ENCODE results near the gene CHID1. TPM values are rescaled to one million over a fixed set of nuclear protein-coding genes. Genes with fewer than 3 reads are reported as not detected.

The CHID1 gene
- polyA plus RNA-seq, 1 donor from 2014 or later: 51.2 TPM

DNA sequence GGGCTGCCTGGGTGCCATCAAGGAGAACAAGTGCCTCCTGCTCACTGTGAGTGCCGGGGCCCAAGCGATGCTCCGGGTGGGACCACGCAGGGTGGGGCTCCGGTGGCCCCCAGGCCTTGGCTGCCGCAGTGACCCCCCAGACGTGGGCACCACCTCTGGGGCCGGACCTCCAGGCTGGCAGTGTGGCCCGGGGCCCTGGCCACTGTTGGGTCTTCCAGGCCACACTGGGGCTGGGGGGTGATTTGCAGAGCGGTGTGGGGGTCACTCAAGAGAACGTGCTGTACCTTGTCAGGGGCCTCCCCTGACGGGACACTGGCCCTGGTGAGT lies 48.0 kb downstream of the CHID1 start:
- H3K27ac ChIP-seq (ENCODE audit: low read length): no peak overlapping the region
- no peaks in the 10 kb centered on the region for H3K79me2 ChIP-seq (replicated peaks; ENCODE audit: insufficient read depth, low read length)
- no peak overlapping the region for H3K4me3 ChIP-seq (ENCODE audit: low read length)
- H3K27me3 ChIP-seq (ENCODE audit: insufficient read depth, low read depth, low read length): no peaks in the 10 kb centered on the region
- H3K9me2 ChIP-seq (ENCODE audit: insufficient read depth, low read length): no peaks in the 10 kb centered on the region
- H3F3A ChIP-seq (ENCODE audit: insufficient read depth, low read length, poor library complexity, severe bottlenecking): no peaks in the 10 kb centered on the region
- H3K36me3 ChIP-seq (ENCODE audit: insufficient read depth, low read length): no peaks in the 10 kb centered on the region
- no peak overlapping the region for H3K9ac ChIP-seq (ENCODE audit: low read length)
- H3K4me2 ChIP-seq (ENCODE audit: low read length): no peak overlapping the region
- H4K20me1 ChIP-seq (ENCODE audit: insufficient read depth): no peaks in the 10 kb centered on the region
- H2AFZ ChIP-seq (ENCODE audit: low read depth, low read length): no peak overlapping the region
- TF ChIP-seq, protein P1, sequence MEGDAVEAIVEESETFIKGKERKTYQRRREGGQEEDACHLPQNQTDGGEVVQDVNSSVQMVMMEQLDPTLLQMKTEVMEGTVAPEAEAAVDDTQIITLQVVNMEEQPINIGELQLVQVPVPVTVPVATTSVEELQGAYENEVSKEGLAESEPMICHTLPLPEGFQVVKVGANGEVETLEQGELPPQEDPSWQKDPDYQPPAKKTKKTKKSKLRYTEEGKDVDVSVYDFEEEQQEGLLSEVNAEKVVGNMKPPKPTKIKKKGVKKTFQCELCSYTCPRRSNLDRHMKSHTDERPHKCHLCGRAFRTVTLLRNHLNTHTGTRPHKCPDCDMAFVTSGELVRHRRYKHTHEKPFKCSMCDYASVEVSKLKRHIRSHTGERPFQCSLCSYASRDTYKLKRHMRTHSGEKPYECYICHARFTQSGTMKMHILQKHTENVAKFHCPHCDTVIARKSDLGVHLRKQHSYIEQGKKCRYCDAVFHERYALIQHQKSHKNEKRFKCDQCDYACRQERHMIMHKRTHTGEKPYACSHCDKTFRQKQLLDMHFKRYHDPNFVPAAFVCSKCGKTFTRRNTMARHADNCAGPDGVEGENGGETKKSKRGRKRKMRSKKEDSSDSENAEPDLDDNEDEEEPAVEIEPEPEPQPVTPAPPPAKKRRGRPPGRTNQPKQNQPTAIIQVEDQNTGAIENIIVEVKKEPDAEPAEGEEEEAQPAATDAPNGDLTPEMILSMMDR (IDR thresholded peaks at IDR 0.05; ENCODE audit: poor library complexity, severe bottlenecking): no peak
- no peak for TF ChIP-seq EZH2 (IDR thresholded peaks at IDR 0.05; ENCODE audit: borderline replicate concordance, insufficient read depth, low read length, poor library complexity, severe bottlenecking)
- TF ChIP-seq RAD21 (conservative IDR thresholded peaks at IDR 0.05): no peak
- no peak for TF ChIP-seq MXI1 (conservative IDR thresholded peaks at IDR 0.05; ENCODE audit: poor library complexity, severe bottlenecking)
- TF ChIP-seq TAF1 (IDR thresholded peaks at IDR 0.05; ENCODE audit: low read depth): no peak
- no peak for TF ChIP-seq POLR2AphosphoS5 (IDR thresholded peaks at IDR 0.05)
- TF ChIP-seq EP300 (conservative IDR thresholded peaks at IDR 0.05; ENCODE audit: poor library complexity, severe bottlenecking): no peak
- TF ChIP-seq, protein P2, sequence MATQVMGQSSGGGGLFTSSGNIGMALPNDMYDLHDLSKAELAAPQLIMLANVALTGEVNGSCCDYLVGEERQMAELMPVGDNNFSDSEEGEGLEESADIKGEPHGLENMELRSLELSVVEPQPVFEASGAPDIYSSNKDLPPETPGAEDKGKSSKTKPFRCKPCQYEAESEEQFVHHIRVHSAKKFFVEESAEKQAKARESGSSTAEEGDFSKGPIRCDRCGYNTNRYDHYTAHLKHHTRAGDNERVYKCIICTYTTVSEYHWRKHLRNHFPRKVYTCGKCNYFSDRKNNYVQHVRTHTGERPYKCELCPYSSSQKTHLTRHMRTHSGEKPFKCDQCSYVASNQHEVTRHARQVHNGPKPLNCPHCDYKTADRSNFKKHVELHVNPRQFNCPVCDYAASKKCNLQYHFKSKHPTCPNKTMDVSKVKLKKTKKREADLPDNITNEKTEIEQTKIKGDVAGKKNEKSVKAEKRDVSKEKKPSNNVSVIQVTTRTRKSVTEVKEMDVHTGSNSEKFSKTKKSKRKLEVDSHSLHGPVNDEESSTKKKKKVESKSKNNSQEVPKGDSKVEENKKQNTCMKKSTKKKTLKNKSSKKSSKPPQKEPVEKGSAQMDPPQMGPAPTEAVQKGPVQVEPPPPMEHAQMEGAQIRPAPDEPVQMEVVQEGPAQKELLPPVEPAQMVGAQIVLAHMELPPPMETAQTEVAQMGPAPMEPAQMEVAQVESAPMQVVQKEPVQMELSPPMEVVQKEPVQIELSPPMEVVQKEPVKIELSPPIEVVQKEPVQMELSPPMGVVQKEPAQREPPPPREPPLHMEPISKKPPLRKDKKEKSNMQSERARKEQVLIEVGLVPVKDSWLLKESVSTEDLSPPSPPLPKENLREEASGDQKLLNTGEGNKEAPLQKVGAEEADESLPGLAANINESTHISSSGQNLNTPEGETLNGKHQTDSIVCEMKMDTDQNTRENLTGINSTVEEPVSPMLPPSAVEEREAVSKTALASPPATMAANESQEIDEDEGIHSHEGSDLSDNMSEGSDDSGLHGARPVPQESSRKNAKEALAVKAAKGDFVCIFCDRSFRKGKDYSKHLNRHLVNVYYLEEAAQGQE (IDR thresholded peaks at IDR 0.05; ENCODE audit: borderline replicate concordance): no peak
- no peak for TF ChIP-seq SMC3 (conservative IDR thresholded peaks at IDR 0.05; ENCODE audit: poor library complexity)
- H3K9me3 ChIP-seq (ENCODE audit: low read length): no peaks in the 10 kb centered on the region

DNA sequence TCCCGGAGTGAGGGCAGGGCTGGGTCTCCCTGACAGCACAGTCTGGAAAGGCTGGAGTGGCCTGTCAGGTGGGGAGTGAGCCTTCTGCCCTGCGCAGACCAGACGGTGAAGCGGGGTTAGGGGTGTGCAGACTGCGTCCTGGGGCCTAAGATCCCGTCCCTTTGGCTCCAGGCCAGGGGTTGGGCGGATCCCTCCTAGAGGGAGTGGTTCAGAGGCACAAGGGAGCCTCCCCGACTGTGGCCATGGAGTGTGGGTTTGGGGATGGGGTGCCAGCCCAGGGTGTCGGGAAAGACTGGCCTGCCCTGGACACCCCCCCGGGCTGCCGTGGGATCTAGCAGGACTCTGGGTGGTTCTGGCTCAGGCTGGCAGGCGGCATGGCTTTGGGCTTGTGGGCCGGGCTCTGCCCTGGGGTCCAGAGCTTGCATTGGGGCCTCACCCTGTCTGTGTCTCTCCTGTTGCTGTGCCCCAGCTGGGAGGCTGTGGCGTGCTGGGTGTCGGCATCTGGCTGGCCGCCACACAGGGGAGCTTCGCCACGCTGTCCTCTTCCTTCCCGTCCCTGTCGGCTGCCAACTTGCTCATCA lies 48.4 kb downstream of the CHID1 start:
- no peak overlapping the region for H3K4me2 ChIP-seq (ENCODE audit: low read length)
- TF ChIP-seq MXI1 (conservative IDR thresholded peaks at IDR 0.05; ENCODE audit: poor library complexity, severe bottlenecking): no peak
- no peak for TF ChIP-seq RAD21 (conservative IDR thresholded peaks at IDR 0.05)
- no peak for TF ChIP-seq POLR2AphosphoS5 (IDR thresholded peaks at IDR 0.05)
- TF ChIP-seq, protein P2 (IDR thresholded peaks at IDR 0.05; ENCODE audit: borderline replicate concordance): no peak
- no peak for TF ChIP-seq TAF1 (IDR thresholded peaks at IDR 0.05; ENCODE audit: low read depth)
- no peaks in the 10 kb centered on the region for H4K20me1 ChIP-seq (ENCODE audit: insufficient read depth)
- H3K9ac ChIP-seq (ENCODE audit: low read length): no peak overlapping the region
- no peaks in the 10 kb centered on the region for H3K9me3 ChIP-seq (ENCODE audit: low read length)
- H3K4me3 ChIP-seq (ENCODE audit: low read length): no peak overlapping the region
- no peak overlapping the region for H3K27ac ChIP-seq (ENCODE audit: low read length)
- no peaks in the 10 kb centered on the region for H3F3A ChIP-seq (ENCODE audit: insufficient read depth, low read length, poor library complexity, severe bottlenecking)
- H3K36me3 ChIP-seq (ENCODE audit: insufficient read depth, low read length): no peaks in the 10 kb centered on the region
- no peaks in the 10 kb centered on the region for H3K9me2 ChIP-seq (ENCODE audit: insufficient read depth, low read length)
- no peaks in the 10 kb centered on the region for H3K79me2 ChIP-seq (replicated peaks; ENCODE audit: insufficient read depth, low read length)
- no peak overlapping the region for H2AFZ ChIP-seq (ENCODE audit: low read depth, low read length)
- no peaks in the 10 kb centered on the region for H3K27me3 ChIP-seq (ENCODE audit: insufficient read depth, low read depth, low read length)

All from neural cell (in vitro differentiated cells).